ENCODE results near the gene LDLRAD3. TPM values are rescaled to one million over a fixed set of nuclear protein-coding genes. Genes with fewer than 3 reads are reported as not detected.

The LDLRAD3 gene
- total and polyA plus RNA-seq, 12 donors: 0.87 to 5.1 (median 1.7) TPM

DNA sequence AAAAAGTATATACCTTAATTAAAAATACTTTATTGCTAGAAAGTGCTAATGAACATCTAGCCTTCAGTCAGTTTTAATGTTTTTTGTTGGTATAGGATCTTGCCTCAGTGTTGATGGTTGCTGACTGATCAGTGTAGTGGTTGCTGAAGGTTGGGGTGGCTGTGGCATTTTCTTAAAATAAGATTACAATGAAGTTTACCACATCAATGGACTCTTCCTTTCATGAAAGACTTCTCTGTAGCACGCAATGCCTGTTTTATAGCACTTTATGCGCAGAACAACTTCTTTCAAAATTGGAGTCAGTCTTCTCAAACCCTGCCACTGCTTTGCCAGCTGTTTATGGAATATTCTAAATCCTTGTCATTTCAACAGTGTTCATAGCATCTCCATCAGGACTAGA is 50.6 kb downstream of the LDLRAD3 start:
- no peak overlapping the region for H3K27ac ChIP-seq
- H3K9me3 ChIP-seq: peaks cover 0 to 12% (median 0%) of the 10 kb centered on the region in 11 donors
- no peaks in the 10 kb centered on the region for H3K36me3 ChIP-seq
- intact Hi-C loops (cut with DNase I): no loop called here
- ATAC-seq (no peak), DNase-seq (no peak)
- peaks cover 0 to 12% (median 0%) of the 10 kb centered on the region in 9 donors for H3K4me1 ChIP-seq
- H3K4me3 ChIP-seq: no peak overlapping the region
- H3K27me3 ChIP-seq: peaks cover 0 to 4% (median 0%) of the 10 kb centered on the region in 7 donors
- WGBS, 2 donors: 96 to 97% methylated on average over 2 of the region's 2 CpGs
- TF ChIP-seq, protein P1, sequence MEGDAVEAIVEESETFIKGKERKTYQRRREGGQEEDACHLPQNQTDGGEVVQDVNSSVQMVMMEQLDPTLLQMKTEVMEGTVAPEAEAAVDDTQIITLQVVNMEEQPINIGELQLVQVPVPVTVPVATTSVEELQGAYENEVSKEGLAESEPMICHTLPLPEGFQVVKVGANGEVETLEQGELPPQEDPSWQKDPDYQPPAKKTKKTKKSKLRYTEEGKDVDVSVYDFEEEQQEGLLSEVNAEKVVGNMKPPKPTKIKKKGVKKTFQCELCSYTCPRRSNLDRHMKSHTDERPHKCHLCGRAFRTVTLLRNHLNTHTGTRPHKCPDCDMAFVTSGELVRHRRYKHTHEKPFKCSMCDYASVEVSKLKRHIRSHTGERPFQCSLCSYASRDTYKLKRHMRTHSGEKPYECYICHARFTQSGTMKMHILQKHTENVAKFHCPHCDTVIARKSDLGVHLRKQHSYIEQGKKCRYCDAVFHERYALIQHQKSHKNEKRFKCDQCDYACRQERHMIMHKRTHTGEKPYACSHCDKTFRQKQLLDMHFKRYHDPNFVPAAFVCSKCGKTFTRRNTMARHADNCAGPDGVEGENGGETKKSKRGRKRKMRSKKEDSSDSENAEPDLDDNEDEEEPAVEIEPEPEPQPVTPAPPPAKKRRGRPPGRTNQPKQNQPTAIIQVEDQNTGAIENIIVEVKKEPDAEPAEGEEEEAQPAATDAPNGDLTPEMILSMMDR (IDR thresholded peaks at IDR 0.05): no peak

DNA sequence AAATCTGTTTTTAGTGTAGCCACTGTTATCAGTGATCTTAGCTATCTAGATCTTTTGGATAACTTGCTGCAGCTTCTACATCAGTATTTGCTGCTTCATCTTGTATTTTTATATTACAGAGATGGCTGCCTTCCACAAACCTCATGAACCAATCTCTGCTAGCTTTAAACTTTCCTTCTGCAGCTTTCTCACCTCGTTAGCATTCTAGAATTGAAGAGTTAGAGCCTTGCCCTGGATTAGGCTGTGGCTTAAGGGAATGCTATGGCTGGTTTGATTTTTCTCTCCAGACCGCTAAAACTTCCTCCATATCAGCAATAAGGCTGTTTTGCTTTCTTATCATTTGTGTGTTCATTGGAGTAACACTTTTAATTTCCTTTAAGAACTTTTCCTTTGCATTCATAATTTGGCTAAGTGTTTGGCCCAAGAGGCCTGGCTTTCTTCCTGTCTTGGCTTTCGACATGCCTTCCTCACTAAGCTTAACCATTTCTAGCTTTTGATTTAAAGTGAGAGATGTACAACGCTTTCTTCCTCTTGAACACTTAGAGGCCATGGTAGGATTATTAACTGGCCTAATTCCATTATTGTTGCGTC is 51.9 kb downstream of the LDLRAD3 start:
- WGBS, 2 donors: 59 to 65% methylated on average over 5 of the region's 5 CpGs

DNA sequence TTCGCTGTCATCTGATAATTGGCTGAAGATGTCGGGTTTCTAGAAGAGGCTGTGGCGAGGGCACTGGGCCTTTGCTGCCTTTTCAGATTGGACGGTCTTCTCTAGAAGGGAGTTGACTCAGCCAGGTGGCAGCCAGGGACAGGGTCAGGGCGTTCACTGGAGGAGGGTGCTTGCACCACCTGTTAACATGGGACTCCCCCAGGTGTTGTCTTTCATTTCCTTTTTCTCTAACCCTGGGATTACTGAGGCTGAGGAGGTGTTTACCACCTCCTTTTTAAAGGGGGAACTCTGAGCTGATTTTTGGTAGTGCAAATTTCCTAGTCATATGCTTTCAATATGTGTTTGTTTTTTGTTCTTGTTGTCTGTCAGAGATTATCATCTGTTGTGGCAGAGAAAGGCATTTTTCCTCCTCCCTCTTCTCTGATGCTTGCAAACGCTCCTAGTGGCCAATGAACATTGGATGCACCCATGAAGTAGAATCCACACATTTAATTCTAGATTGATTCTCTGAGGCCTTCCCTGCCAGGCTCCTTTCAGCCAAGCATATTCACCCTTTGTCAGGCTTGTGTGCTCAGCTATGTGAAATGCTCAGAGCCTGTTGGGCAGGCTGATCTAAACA is 54.1 kb downstream of the LDLRAD3 start:
- intact Hi-C loops (cut with DNase I): no loop called here
- TF ChIP-seq, protein P1 (IDR thresholded peaks at IDR 0.05): no peak
- H3K27ac ChIP-seq: no peak overlapping the region
- H3K4me1 ChIP-seq: peaks cover 0 to 17% (median 0%) of the 10 kb centered on the region in 9 donors
- ATAC-seq (no peak), DNase-seq (no peak)
- no peaks in the 10 kb centered on the region for H3K27me3 ChIP-seq
- 93 to 95% methylated on average over 6 of the region's 6 CpGs for WGBS, 2 donors
- no peak overlapping the region for H3K4me3 ChIP-seq
- no peaks in the 10 kb centered on the region for H3K36me3 ChIP-seq
- H3K9me3 ChIP-seq: peaks cover 0 to 12% (median 0%) of the 10 kb centered on the region in 11 donors

More for the DNA sequence above, 51.9 kb downstream of the LDLRAD3 start:
- Histone ChIP-seq H3K27me3 (peaks cover 0 to 4% (median 0%) of the 10 kb centered on the region in 7 donors), H3K27ac (no peak overlapping the region), H3K4me3 (no peak overlapping the region), H3K36me3 (no peaks in the 10 kb centered on the region), H3K9me3 (peaks cover 0 to 12% (median 0%) of the 10 kb centered on the region in 11 donors), H3K4me1 (peaks cover 0 to 12% (median 0%) of the 10 kb centered on the region in 9 donors)
- ATAC-seq (no peak), DNase-seq (no peak)
- intact Hi-C loops (cut with DNase I): no loop called here
- TF ChIP-seq, protein P1 (IDR thresholded peaks at IDR 0.05): no peak

DNA sequence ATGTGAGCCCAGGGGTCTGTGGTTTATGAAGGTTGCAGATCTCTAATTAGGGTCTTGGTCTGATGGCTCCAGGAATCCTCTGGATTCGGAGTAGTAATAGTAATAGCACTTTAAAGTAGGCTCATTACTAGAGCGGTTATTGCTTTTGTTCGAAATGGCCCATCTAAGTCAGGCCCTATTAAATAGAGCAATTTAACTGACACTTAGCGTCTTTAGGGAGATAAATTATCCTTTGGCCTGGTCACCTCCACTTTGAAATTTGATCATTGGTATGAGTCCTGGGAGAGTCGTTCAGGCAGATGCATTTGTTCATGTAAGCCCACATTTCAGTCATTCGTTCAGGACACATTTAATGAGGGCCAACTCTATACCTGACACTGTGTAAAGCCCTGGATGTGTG is 54.8 kb downstream of the LDLRAD3 start:
- intact Hi-C loops (cut with DNase I): no loop called here
- H3K4me1 ChIP-seq: peaks cover 0 to 17% (median 0%) of the 10 kb centered on the region in 9 donors
- TF ChIP-seq, protein P1 (IDR thresholded peaks at IDR 0.05): no peak
- no peaks in the 10 kb centered on the region for H3K36me3 ChIP-seq
- H3K9me3 ChIP-seq: peaks cover 0 to 12% (median 0%) of the 10 kb centered on the region in 11 donors
- DNase-seq: no peak
- no peak overlapping the region for H3K27ac ChIP-seq
- H3K4me3 ChIP-seq: no peak overlapping the region
- ATAC-seq: no peak
- 93% methylated on average over 6 of the region's 6 CpGs for WGBS, 2 donors
- no peaks in the 10 kb centered on the region for H3K27me3 ChIP-seq
